ENCODE results near the gene PITHD1.
"Not testable (repeated sequence)": the region's sequence is repeated elsewhere in the genome, so short reads cannot be mapped to it uniquely, and the experiment has no call there.

- TF ChIP-seq JUN (IDR thresholded peaks at IDR 0.05); HOXA7 (CRISPR knock-in tag; IDR thresholded peaks at IDR 0.05); CTCF (IDR thresholded peaks at IDR 0.05); BCL3 (IDR thresholded peaks at IDR 0.05); POLR2A (IDR thresholded peaks at IDR 0.05; ENCODE audit: low read length); REST (IDR thresholded peaks at IDR 0.05): not testable (repeated sequence)
These were observed 44.9 kb upstream of the PITHD1 start for GRCh38 chr1:23733281-23733680.
